ENCODE measurements around the gene SMAD5. TPM values are rescaled to one million over a fixed set of nuclear protein-coding genes. Genes with fewer than 3 reads are reported as not detected.

Gene SMAD5
- total and polyA plus RNA-seq, 2 of the 13 experiments (the other 11 are each of a cell fraction or from before 2014, with no cell fraction given) = 27.2 to 48.5 TPM

- ChIA-PET POLR2A (no interaction called here), CTCF (ENCODE audit: low intra/inter-chr PET ratio, low total read pairs) (no interaction called here)
- FAIRE-seq (no peak), ATAC-seq (no peak), DNase-seq (ENCODE audit: low spot score) (no peak)
- Histone ChIP-seq H4K20me1 (ENCODE audit: insufficient read depth, low read length) (no peaks in the 10 kb centered on the region), H3K4me2 (ENCODE audit: low read depth, low read length) (no peak overlapping the region), H3K27ac (ENCODE audit: extremely low read length, insufficient read depth, low read length) (no peak overlapping the region), H3K4me1 (ENCODE audit: insufficient read depth, low read length) (no peaks in the 10 kb centered on the region), H2AFZ (ENCODE audit: low read length) (no peak overlapping the region), H3K9ac (ENCODE audit: insufficient read depth, low read depth, low read length) (no peak overlapping the region), H3K36me3 (replicated peaks in 1 of 2; ENCODE audit: control insufficient read depth in 1 of 2, insufficient read depth in 2 of 2, low read length in 2 of 2) (no peaks in the 10 kb centered on the region), H3K27me3 (ENCODE audit: control insufficient read depth in 1 of 2, insufficient read depth in 2 of 2, low read length in 2 of 2) (peaks cover 0 to 19% of the 10 kb centered on the region in 2 experiments; a peak in 2 of 5 replicates), H3K79me2 (ENCODE audit: insufficient read depth, low read length) (no peaks in the 10 kb centered on the region), H3K4me3 (replicated peaks in 1 of 3; ENCODE audit: insufficient read depth in 1 of 3, low read depth in 2 of 3, low read length in 3 of 3) (no peak overlapping the region), H3K9me3 (ENCODE audit: low read length) (no peaks in the 10 kb centered on the region)
- TF ChIP-seq BHLHE40 (IDR thresholded peaks at IDR 0.05; ENCODE audit: low read length) (no peak), ZNF782 (CRISPR knock-in tag; IDR thresholded peaks at IDR 0.05; ENCODE audit: borderline replicate concordance) (no peak), ASH2L (IDR thresholded peaks at IDR 0.05; ENCODE audit: insufficient read length, low read depth, low read length) (no peak), ZNF562 (CRISPR knock-in tag; IDR thresholded peaks at IDR 0.05; ENCODE audit: borderline replicate concordance) (no peak), ZMYM2 (CRISPR knock-in tag; IDR thresholded peaks at IDR 0.05) (no peak), ZNF383 (CRISPR knock-in tag; IDR thresholded peaks at IDR 0.05; ENCODE audit: borderline replicate concordance) (no peak), ZNF430 (CRISPR knock-in tag; IDR thresholded peaks at IDR 0.05) (no peak), ZFP36 (IDR thresholded peaks at IDR 0.05; ENCODE audit: borderline replicate concordance, low read depth, low read length, partially characterized antibody) (no peak), ZFY (CRISPR knock-in tag; IDR thresholded peaks at IDR 0.05) (no peak), RFXANK (CRISPR knock-in tag; IDR thresholded peaks at IDR 0.05) (no peak), RFX5 (IDR thresholded peaks at IDR 0.05; ENCODE audit: low read depth, low read length) (no peak), IRF1 (CRISPR knock-in tag; IDR thresholded peaks at IDR 0.05; ENCODE audit: low read depth) (no peak), TOE1 (CRISPR knock-in tag; IDR thresholded peaks at IDR 0.05) (no peak)
- TF ChIP-seq, protein P1, sequence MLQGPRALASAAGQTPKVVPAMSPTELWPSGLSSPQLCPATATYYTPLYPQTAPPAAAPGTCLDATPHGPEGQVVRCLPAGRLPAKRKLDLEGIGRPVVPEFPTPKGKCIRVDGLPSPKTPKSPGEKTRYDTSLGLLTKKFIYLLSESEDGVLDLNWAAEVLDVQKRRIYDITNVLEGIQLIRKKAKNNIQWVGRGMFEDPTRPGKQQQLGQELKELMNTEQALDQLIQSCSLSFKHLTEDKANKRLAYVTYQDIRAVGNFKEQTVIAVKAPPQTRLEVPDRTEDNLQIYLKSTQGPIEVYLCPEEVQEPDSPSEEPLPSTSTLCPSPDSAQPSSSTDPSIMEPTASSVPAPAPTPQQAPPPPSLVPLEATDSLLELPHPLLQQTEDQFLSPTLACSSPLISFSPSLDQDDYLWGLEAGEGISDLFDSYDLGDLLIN (CRISPR knock-in tag; IDR thresholded peaks at IDR 0.05; ENCODE audit: borderline replicate concordance) = no peak
- TF ChIP-seq, protein P2, sequence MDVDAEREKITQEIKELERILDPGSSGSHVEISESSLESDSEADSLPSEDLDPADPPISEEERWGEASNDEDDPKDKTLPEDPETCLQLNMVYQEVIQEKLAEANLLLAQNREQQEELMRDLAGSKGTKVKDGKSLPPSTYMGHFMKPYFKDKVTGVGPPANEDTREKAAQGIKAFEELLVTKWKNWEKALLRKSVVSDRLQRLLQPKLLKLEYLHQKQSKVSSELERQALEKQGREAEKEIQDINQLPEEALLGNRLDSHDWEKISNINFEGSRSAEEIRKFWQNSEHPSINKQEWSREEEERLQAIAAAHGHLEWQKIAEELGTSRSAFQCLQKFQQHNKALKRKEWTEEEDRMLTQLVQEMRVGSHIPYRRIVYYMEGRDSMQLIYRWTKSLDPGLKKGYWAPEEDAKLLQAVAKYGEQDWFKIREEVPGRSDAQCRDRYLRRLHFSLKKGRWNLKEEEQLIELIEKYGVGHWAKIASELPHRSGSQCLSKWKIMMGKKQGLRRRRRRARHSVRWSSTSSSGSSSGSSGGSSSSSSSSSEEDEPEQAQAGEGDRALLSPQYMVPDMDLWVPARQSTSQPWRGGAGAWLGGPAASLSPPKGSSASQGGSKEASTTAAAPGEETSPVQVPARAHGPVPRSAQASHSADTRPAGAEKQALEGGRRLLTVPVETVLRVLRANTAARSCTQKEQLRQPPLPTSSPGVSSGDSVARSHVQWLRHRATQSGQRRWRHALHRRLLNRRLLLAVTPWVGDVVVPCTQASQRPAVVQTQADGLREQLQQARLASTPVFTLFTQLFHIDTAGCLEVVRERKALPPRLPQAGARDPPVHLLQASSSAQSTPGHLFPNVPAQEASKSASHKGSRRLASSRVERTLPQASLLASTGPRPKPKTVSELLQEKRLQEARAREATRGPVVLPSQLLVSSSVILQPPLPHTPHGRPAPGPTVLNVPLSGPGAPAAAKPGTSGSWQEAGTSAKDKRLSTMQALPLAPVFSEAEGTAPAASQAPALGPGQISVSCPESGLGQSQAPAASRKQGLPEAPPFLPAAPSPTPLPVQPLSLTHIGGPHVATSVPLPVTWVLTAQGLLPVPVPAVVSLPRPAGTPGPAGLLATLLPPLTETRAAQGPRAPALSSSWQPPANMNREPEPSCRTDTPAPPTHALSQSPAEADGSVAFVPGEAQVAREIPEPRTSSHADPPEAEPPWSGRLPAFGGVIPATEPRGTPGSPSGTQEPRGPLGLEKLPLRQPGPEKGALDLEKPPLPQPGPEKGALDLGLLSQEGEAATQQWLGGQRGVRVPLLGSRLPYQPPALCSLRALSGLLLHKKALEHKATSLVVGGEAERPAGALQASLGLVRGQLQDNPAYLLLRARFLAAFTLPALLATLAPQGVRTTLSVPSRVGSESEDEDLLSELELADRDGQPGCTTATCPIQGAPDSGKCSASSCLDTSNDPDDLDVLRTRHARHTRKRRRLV (CRISPR knock-in tag; IDR thresholded peaks at IDR 0.05) = no peak
- in situ Hi-C loops (cut with HindIII; ENCODE audit: extremely low pct_ligation_motif_present, low pct_unique_long_range_greater_than_20kb) (no loop called here), intact Hi-C loops (cut with micrococcal nuclease; ENCODE audit: unreplicated experiment) (no loop called here)
- WGBS (ENCODE audit: low lambda C conversion rate) = 6% methylated on average over 2 of the region's 2 CpGs
- no TSS peak for BruUV-seq (replicated peaks)
Observed at GRCh38 chr5:136225796-136226195, 93.2 kb downstream of the SMAD5 start.

All from HepG2 (cell line).